LNCaP clone FGC (cell line): Measurements from ENCODE around the gene FADS1.

Source experiments
- DNase-seq: peaks from one replicate; pipeline ENCODE4 v3.0.0-alpha.2; 2011; ENCODE audit warnings: low read depth
- H3K4me3 ChIP-seq: 2 replicates; pipeline ENCODE4 v1.5.1; 2011; ENCODE audit warnings: mild to moderate bottlenecking, low read depth, low read length, control low read depth
- TF ChIP-seq, protein P1 (sequence below): IDR thresholded peaks from 2 replicates; pipeline ENCODE4 v1.5.1; 2012; ENCODE audit warnings: mild to moderate bottlenecking; ENCODE audit not compliant: control insufficient read depth, insufficient read depth; ENCODE audit errors: extremely low read depth

The FADS1 gene

DNA sequence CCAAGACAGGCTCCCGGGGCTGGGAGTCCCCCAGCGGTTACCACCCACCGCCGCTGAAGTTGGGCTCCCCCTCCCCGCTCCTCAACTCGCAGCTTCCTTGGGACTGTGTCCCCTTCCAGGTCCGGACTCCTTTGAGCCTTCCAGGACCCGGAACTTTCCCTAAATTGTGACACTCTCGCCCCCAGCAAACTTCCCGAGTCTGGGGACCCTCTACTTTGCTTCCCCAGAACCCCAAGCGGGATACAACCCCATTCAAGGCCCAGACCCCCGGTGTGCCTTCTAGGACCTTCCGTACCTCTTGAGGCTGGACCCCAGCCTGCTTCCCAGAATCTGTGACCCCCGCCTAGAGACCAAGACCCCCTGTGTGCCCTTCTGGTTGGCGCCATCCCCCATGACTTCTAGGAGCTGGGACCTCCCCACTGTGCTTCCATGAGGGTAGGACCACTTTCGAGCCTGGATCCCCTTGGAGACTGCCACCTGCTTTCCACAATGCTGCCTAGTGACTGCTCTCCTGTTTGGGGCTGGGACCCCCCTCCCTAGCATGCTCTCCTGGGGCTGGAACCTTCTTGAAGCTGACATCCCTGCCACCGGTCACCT is 63.8 kb downstream of the FADS1 start:
- DNase-seq = no peak
- TF ChIP-seq, protein P1, sequence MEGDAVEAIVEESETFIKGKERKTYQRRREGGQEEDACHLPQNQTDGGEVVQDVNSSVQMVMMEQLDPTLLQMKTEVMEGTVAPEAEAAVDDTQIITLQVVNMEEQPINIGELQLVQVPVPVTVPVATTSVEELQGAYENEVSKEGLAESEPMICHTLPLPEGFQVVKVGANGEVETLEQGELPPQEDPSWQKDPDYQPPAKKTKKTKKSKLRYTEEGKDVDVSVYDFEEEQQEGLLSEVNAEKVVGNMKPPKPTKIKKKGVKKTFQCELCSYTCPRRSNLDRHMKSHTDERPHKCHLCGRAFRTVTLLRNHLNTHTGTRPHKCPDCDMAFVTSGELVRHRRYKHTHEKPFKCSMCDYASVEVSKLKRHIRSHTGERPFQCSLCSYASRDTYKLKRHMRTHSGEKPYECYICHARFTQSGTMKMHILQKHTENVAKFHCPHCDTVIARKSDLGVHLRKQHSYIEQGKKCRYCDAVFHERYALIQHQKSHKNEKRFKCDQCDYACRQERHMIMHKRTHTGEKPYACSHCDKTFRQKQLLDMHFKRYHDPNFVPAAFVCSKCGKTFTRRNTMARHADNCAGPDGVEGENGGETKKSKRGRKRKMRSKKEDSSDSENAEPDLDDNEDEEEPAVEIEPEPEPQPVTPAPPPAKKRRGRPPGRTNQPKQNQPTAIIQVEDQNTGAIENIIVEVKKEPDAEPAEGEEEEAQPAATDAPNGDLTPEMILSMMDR = no peak
- peak overlapping the region; percentile 38 for H3K4me3 ChIP-seq

DNA sequence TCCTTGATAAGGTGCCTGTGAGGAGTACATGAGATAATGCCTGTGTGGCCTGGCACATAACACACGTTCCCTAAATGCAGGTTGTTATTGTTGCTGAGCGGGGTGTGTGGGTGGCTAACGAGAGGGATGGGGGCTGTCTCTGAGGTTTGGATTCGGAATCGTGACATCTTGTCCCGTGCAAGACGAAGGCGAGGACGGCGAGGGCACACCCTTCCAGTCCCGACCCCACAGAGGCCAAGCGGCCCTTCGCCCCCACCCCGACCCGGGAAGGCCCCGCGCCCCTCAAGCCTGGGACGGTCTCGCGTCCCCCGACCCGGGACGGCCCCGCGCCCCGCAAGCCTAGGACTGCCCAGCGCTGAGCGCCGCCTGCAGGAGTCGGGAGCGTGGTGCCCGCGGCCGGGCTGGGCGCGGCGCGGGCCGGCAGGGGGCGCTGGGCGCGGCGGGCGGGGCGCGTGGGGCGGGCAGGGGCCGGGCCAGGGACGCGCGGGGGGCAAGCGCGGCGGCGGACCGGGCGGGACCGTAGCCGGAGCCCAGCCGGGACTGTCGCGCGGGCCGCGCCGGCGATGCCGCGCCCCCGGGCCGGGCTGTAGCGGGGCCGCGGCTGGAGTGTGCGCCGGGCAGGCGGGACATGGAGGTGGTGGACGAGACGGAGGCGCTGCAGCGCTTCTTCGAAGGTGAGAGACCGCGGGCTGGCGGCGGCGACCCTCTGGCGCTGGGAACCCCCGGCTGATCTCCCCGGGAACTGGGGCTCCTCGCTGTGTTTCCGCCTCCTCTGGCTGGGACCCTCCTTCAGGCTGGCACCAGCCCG is 64.5 kb downstream of the FADS1 start, which contains the start of gene MYRF:
Gene MYRF (plus strand): TSS at position 520 of the 808 bp plus-strand sequence. CDS start 109 bp downstream, at position 629.
- peak within 1 kb of the TSS; percentile 38 for H3K4me3 ChIP-seq
- DNase-seq = no peak
- TF ChIP-seq, protein P1 = peak; percentile 95

DNA sequence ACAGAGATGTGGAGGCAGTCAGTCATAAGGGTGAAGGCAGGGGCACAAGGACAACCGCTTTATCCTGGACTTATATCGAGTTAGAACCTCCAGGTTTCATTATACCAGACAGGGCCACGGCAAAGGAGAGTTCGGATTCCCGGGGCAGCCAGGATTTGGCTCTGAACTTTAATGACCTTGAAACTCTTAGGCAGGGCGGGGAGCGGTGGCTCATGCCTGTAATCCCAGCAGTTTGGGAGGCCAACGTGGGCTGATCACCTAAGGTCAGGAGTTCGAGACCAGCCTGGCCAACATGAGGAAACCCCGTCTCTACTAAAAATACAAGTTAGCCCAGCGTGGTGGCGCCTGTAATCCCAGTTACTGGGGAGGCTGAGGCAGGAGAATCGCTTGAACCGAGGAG is 65.4 kb downstream of the FADS1 start:
- TF ChIP-seq, protein P1 = no peak
- no peak for DNase-seq
- no peak overlapping the region for H3K4me3 ChIP-seq

DNA sequence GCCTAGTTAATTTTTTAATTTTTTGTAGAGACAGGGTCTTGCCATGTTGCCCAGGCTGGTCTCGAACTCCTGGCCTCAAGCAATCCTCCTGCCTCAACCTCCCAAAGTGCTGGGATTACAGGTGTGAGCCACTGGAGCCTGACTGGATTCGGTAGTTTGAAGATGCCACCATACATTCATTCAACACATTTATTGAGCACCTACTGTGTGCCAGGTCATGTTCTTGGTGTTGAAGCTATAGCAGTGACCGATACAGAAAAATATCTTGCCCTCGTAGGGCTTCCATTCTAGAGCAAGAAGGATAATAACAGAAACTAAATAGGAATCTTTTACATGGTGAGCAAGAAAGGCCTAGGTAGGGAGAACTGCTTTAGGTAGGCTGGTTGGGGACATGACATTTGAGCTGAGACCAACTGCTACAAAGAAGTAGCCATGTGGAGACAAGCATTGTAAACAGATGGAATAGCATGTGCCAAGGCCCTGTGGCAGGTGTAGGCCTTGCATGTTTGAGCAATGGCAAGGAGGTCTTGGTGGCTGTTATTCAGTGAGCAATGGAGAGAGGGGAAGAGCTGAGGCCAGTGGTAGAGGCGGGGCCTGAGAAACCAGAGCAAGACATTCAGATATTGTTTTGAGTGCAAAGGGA is 66.1 kb downstream of the FADS1 start:
- H3K4me3 ChIP-seq = no peak overlapping the region
- DNase-seq = no peak
- TF ChIP-seq, protein P1 = no peak
